ENCODE data around the gene GIGYF2.
"Not testable (repeated sequence)": the region's sequence is repeated elsewhere in the genome, so short reads cannot be mapped to it uniquely, and the experiment has no call there.

GIGYF2 gene

DNA sequence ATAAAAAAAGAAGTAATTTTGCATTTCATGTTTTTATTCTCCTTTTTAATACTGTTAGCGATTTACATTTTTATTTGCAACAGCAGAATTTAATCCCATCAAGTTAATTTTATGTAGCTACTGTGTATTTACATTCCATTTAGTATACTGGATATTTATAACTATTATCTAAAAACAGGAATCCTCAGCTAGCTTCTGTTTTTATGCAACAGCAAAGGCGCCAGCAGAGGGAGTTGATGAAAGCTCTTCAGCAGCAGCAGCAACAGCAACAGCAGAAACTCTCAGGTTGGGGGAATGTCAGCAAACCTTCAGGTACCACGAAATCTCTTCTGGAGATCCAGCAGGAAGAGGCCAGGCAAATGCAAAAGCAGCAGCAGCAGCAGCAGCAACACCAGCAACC, 146.7 kb downstream of the GIGYF2 start:
- no peaks in the 10 kb centered on the region for H4K20me1 ChIP-seq (ENCODE audit: insufficient read depth, low read length)
- H3K79me2 ChIP-seq (ENCODE audit: insufficient read depth, low read length), result no peaks in the 10 kb centered on the region
- TF ChIP-seq, protein P1, sequence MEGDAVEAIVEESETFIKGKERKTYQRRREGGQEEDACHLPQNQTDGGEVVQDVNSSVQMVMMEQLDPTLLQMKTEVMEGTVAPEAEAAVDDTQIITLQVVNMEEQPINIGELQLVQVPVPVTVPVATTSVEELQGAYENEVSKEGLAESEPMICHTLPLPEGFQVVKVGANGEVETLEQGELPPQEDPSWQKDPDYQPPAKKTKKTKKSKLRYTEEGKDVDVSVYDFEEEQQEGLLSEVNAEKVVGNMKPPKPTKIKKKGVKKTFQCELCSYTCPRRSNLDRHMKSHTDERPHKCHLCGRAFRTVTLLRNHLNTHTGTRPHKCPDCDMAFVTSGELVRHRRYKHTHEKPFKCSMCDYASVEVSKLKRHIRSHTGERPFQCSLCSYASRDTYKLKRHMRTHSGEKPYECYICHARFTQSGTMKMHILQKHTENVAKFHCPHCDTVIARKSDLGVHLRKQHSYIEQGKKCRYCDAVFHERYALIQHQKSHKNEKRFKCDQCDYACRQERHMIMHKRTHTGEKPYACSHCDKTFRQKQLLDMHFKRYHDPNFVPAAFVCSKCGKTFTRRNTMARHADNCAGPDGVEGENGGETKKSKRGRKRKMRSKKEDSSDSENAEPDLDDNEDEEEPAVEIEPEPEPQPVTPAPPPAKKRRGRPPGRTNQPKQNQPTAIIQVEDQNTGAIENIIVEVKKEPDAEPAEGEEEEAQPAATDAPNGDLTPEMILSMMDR (IDR thresholded peaks at IDR 0.05; ENCODE audit: borderline replicate concordance, extremely low read depth, low read length, poor library complexity, severe bottlenecking), result no peak
- TF ChIP-seq EZH2 (IDR thresholded peaks at IDR 0.05; ENCODE audit: borderline replicate concordance, low read depth, low read length, severe bottlenecking), result no peak
- H3K4me2 ChIP-seq (ENCODE audit: insufficient read depth, low read length), result no peak overlapping the region
- no peak overlapping the region for H2AFZ ChIP-seq (ENCODE audit: low read depth, low read length)
- H3K36me3 ChIP-seq (ENCODE audit: insufficient read depth, low read length), result peaks cover 87% of the 10 kb centered on the region
- peaks cover 1% of the 10 kb centered on the region; the same call in 1 of the 2 replicates for H3K4me1 ChIP-seq (ENCODE audit: insufficient read depth, low read length)
- ATAC-seq (ENCODE audit: insufficient read depth, low read depth) (no peak), DNase-seq (no peak)
- no peak overlapping the region for H3K9ac ChIP-seq (ENCODE audit: low read depth, low read length)
- no peak overlapping the region for H3K27ac ChIP-seq (ENCODE audit: low read length)
- no peaks in the 10 kb centered on the region for H3K27me3 ChIP-seq (ENCODE audit: insufficient read depth, low read length, poor library complexity)
- no peak overlapping the region for H3K4me3 ChIP-seq (ENCODE audit: low read depth in 1 of 2, low read length in 2 of 2)
- no peaks in the 10 kb centered on the region for H3K9me3 ChIP-seq (ENCODE audit: insufficient read depth, low read length, severe bottlenecking)

DNA sequence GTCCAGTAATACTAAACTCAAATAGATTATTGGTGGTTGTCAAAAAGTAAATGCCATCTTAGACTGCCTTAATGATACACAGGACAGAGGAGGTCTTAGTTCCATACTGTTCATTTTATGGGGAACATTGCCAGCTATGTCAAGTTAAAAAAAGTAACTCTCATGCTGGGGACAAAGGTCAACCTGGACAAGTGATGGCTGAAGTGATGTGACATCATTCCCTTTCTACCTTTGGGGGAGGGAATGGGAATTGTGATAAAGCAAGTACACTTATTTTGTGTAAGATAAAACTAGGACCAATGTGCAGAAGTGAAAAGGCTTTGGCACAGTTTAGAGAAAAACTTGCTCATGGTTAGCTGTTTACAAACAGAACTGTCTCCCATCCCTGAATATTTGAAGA, 148.9 kb downstream of the GIGYF2 start:
- Histone ChIP-seq H3K27ac (ENCODE audit: low read length) (no peak overlapping the region), H3K36me3 (ENCODE audit: insufficient read depth, low read length) (peaks cover 89% of the 10 kb centered on the region), H3K4me3 (ENCODE audit: low read depth in 1 of 2, low read length in 2 of 2) (no peak overlapping the region), H4K20me1 (ENCODE audit: insufficient read depth, low read length) (no peaks in the 10 kb centered on the region), H3K4me1 (ENCODE audit: insufficient read depth, low read length) (no peaks in the 10 kb centered on the region), H3K79me2 (ENCODE audit: insufficient read depth, low read length) (no peaks in the 10 kb centered on the region), H3K4me2 (ENCODE audit: insufficient read depth, low read length) (no peak overlapping the region), H3K9me3 (ENCODE audit: insufficient read depth, low read length, severe bottlenecking) (no peaks in the 10 kb centered on the region), H3K27me3 (ENCODE audit: insufficient read depth, low read length, poor library complexity) (no peaks in the 10 kb centered on the region), H2AFZ (ENCODE audit: low read depth, low read length) (no peak overlapping the region), H3K9ac (ENCODE audit: low read depth, low read length) (no peak overlapping the region)
- TF ChIP-seq, protein P1 (IDR thresholded peaks at IDR 0.05; ENCODE audit: borderline replicate concordance, extremely low read depth, low read length, poor library complexity, severe bottlenecking), result no peak
- TF ChIP-seq EZH2 (IDR thresholded peaks at IDR 0.05; ENCODE audit: borderline replicate concordance, low read depth, low read length, severe bottlenecking), result no peak
- DNase-seq, result no peak
- ATAC-seq (ENCODE audit: insufficient read depth, low read depth), result no peak

- no peaks in the 10 kb centered on the region for H3K27me3 ChIP-seq (ENCODE audit: insufficient read depth, low read length, poor library complexity)
- ATAC-seq (ENCODE audit: insufficient read depth, low read depth) (no peak), DNase-seq (no peak)
- no peak overlapping the region for H3K27ac ChIP-seq (ENCODE audit: low read length)
- peaks cover 83% of the 10 kb centered on the region for H3K36me3 ChIP-seq (ENCODE audit: insufficient read depth, low read length)
- no peaks in the 10 kb centered on the region for H3K79me2 ChIP-seq (ENCODE audit: insufficient read depth, low read length)
- H3K9me3 ChIP-seq (ENCODE audit: insufficient read depth, low read length, severe bottlenecking), result no peaks in the 10 kb centered on the region
- TF ChIP-seq, protein P1 (IDR thresholded peaks at IDR 0.05; ENCODE audit: borderline replicate concordance, extremely low read depth, low read length, poor library complexity, severe bottlenecking), result no peak
- TF ChIP-seq EZH2 (IDR thresholded peaks at IDR 0.05; ENCODE audit: borderline replicate concordance, low read depth, low read length, severe bottlenecking), result no peak
- H3K9ac ChIP-seq (ENCODE audit: low read depth, low read length), result no peak overlapping the region
- no peak overlapping the region for H2AFZ ChIP-seq (ENCODE audit: low read depth, low read length)
- no peaks in the 10 kb centered on the region for H4K20me1 ChIP-seq (ENCODE audit: insufficient read depth, low read length)
- no peak overlapping the region for H3K4me2 ChIP-seq (ENCODE audit: insufficient read depth, low read length)
- no peak overlapping the region for H3K4me3 ChIP-seq (ENCODE audit: low read depth in 1 of 2, low read length in 2 of 2)
- no peaks in the 10 kb centered on the region for H3K4me1 ChIP-seq (ENCODE audit: insufficient read depth, low read length)
Observed at GRCh38 chr2:232850039-232850438, 152.9 kb downstream of the GIGYF2 start.

DNA sequence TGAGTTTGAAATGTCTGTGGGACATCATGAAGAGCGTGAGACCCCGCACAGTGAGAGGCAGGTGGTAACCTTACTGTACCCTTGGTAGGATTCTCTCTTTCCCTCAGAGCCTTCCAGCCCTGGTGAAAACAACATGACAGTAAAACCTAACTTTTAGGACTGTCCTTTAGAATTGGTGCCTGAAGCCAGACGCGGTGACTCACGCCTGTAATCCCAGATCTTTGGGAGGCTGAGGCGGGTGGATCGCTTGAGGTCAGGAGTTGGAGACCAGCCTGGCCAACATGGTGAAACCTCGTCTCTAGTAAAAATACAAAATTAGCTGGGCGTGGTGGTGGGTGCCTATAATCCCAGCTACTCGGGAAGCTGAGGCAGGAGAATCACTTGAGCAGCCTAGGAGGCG, 154.9 kb downstream of the GIGYF2 start:
- H3K79me2 ChIP-seq (ENCODE audit: insufficient read depth, low read length); ATAC-seq (ENCODE audit: insufficient read depth, low read depth); DNase-seq; H3K9ac ChIP-seq (ENCODE audit: low read depth, low read length); H4K20me1 ChIP-seq (ENCODE audit: insufficient read depth, low read length); H2AFZ ChIP-seq (ENCODE audit: low read depth, low read length); H3K27ac ChIP-seq (ENCODE audit: low read length); H3K4me1 ChIP-seq (ENCODE audit: insufficient read depth, low read length); H3K4me3 ChIP-seq (ENCODE audit: low read depth in 1 of 2, low read length in 2 of 2); H3K9me3 ChIP-seq (ENCODE audit: insufficient read depth, low read length, severe bottlenecking); H3K27me3 ChIP-seq (ENCODE audit: insufficient read depth, low read length, poor library complexity); H3K4me2 ChIP-seq (ENCODE audit: insufficient read depth, low read length): not testable (repeated sequence)
- H3K36me3 ChIP-seq (ENCODE audit: insufficient read depth, low read length), result peaks cover 82% of the 10 kb centered on the region
